GM12872 (cell line): ENCODE measurements around the gene TMCC1.

Experiments used
- CTCF ChIP-seq: IDR thresholded peaks from 3 replicates; pipeline ENCODE4 v1.5.1; 2011; ENCODE audit warnings: low read depth, mild to moderate bottlenecking, low read length, moderate library complexity; ENCODE audit not compliant: insufficient read depth

The TMCC1 gene

GRCh38 chr3:129840707-129841360 lies 52.7 kb downstream of the TMCC1 start:
- TF ChIP-seq CTCF = no peak

GRCh38 chr3:129838086-129838485 lies 55.4 kb downstream of the TMCC1 start:
- TF ChIP-seq CTCF = no peak

- no peak for TF ChIP-seq CTCF
Measured at GRCh38 chr3:129837065-129837642, 56.4 kb downstream of the TMCC1 start.

GRCh38 chr3:129836381-129837064 lies 57.0 kb downstream of the TMCC1 start:
- TF ChIP-seq CTCF = no peak

- TF ChIP-seq CTCF = no peak
Measured at GRCh38 chr3:129835198-129835597, 58.3 kb downstream of the TMCC1 start.

- no peak for TF ChIP-seq CTCF
Measured at GRCh38 chr3:129834580-129834979, 58.9 kb downstream of the TMCC1 start.

GRCh38 chr3:129831503-129831902 lies 62.0 kb downstream of the TMCC1 start:
- TF ChIP-seq CTCF = no peak
